Cardiac muscle cell (in vitro differentiated cells and primary cell): ENCODE measurements around the gene CHRND. TPM values are rescaled to one million over a fixed set of nuclear protein-coding genes. Genes with fewer than 3 reads are reported as not detected.
A peak's percentile ranks its signal among the peaks of the same experiment; 100 is the strongest.

Source experiments
- DNase-seq, 2 donors: peaks; one replicate each; pipeline versions ENCODE4 v3.0.0 to v3.0.0-alpha.2; 2010 to 2017; ENCODE audit warnings: low read depth in 1 of 2, low spot score in 1 of 2
- H3K27ac ChIP-seq: fragments of 200-600 bp; sonication (generic); 2 replicates; pipeline ENCODE4 v1.5.1; 2016
- H3K27me3 ChIP-seq: fragments of 200-600 bp; sonication (generic); 2 replicates; pipeline ENCODE4 v1.6.0; 2016; ENCODE audit warnings: control low read depth
- H3K36me3 ChIP-seq: fragments of 200-600 bp; sonication (generic); 2 replicates; pipeline ENCODE4 v1.5.1; 2016; ENCODE audit warnings: control low read depth
- H3K4me1 ChIP-seq: fragments of 200-600 bp; sonication (generic); 2 replicates; pipeline ENCODE4 v1.8.1; 2017; ENCODE audit warnings: low read depth, mild to moderate bottlenecking, mixed run types
- H3K4me3 ChIP-seq: fragments of 200-600 bp; sonication (generic); 2 replicates; pipeline ENCODE4 v1.5.1; 2016; ENCODE audit warnings: mild to moderate bottlenecking
- H3K9me3 ChIP-seq: fragments of 200-600 bp; sonication (generic); 2 replicates; pipeline ENCODE4 v1.5.1; 2017; ENCODE audit warnings: low read depth, mild to moderate bottlenecking, control low read depth
- CTCF ChIP-seq: IDR thresholded peaks from 2 replicates; pipeline ENCODE4 v1.5.1; 2012; ENCODE audit warnings: low read depth, mild to moderate bottlenecking, low read length
- polyA plus RNA-seq: library from polyadenylated mRNA; unstranded; fragments of >200 nt; fragmentation: Nextera tagmentation; extraction: Ambion mirVana; gene quantifications from 2 replicates; pipeline ENCODE4 v1.2.1, GENCODE V29; 2016
- total RNA-seq: library from RNA; depleted of rRNA; stranded (reverse); fragments of >200 nt; gene quantifications from 2 replicates; pipeline ENCODE4 v1.2.3, GENCODE V29; 2016

Gene CHRND
- total and polyA plus RNA-seq, 2 experiments from 2014 or later, result 0.05 to 0.09 TPM

GRCh38 chr2:232511336-232511890 is 14.5 kb upstream of the CHRND start:
- no peak for TF ChIP-seq CTCF
- Histone ChIP-seq H3K9me3 (no peaks in the 10 kb centered on the region), H3K36me3 (no peaks in the 10 kb centered on the region), H3K27ac (no peak overlapping the region), H3K4me1 (no peaks in the 10 kb centered on the region), H3K27me3 (peaks cover 4% of the 10 kb centered on the region), H3K4me3 (no peak overlapping the region)
- DNase-seq, result peak in 1 of 2 donors; percentile 53

GRCh38 chr2:232512602-232513001 is 13.4 kb upstream of the CHRND start:
- no peak overlapping the region for H3K27ac ChIP-seq
- no peaks in the 10 kb centered on the region for H3K36me3 ChIP-seq
- H3K4me1 ChIP-seq, result no peaks in the 10 kb centered on the region
- no peak for TF ChIP-seq CTCF
- H3K27me3 ChIP-seq, result peaks cover 4% of the 10 kb centered on the region
- DNase-seq, result no peak
- H3K9me3 ChIP-seq, result no peaks in the 10 kb centered on the region
- no peak overlapping the region for H3K4me3 ChIP-seq

- no peak for TF ChIP-seq CTCF
- H3K4me3 ChIP-seq, result no peak overlapping the region
- H3K36me3 ChIP-seq, result no peaks in the 10 kb centered on the region
- no peak for DNase-seq
- no peak overlapping the region for H3K27ac ChIP-seq
- no peaks in the 10 kb centered on the region for H3K4me1 ChIP-seq
- H3K9me3 ChIP-seq, result no peaks in the 10 kb centered on the region
- H3K27me3 ChIP-seq, result peaks cover 9% of the 10 kb centered on the region
These were observed 12.6 kb upstream of the CHRND start for GRCh38 chr2:232513353-232513752.

GRCh38 chr2:232515639-232516038 is 10.3 kb upstream of the CHRND start:
- Histone ChIP-seq H3K9me3 (no peaks in the 10 kb centered on the region), H3K4me1 (no peaks in the 10 kb centered on the region), H3K27me3 (peaks cover 29% of the 10 kb centered on the region), H3K36me3 (no peaks in the 10 kb centered on the region), H3K27ac (no peak overlapping the region), H3K4me3 (no peak overlapping the region)
- DNase-seq, result no peak
- TF ChIP-seq CTCF, result no peak

GRCh38 chr2:232516551-232516950 is 9.4 kb upstream of the CHRND start:
- TF ChIP-seq CTCF, result no peak
- no peak overlapping the region for H3K4me3 ChIP-seq
- H3K9me3 ChIP-seq, result no peaks in the 10 kb centered on the region
- H3K36me3 ChIP-seq, result no peaks in the 10 kb centered on the region
- H3K27ac ChIP-seq, result no peak overlapping the region
- H3K27me3 ChIP-seq, result peaks cover 38% of the 10 kb centered on the region
- no peaks in the 10 kb centered on the region for H3K4me1 ChIP-seq
- no peak for DNase-seq
